Liver (tissue), 3 donors: Measurements from ENCODE around the gene KCNJ10.

Experiments used
- CTCF ChIP-seq: fragments of 150-350 bp; IDR thresholded peaks from 2 replicates; pipeline ENCODE4 v1.5.1; 2017; ENCODE audit warnings: improper control_type of control experiment, low read depth, low read length; ENCODE audit not compliant: missing input control
- FOXA1 ChIP-seq: IDR thresholded peaks from 2 replicates; pipeline ENCODE4 v1.6.1; 2016; ENCODE audit warnings: antibody characterized with exemption
- RAD21 ChIP-seq, 2 donors: IDR thresholded peaks; 2 replicates each; pipeline ENCODE4 v1.6.1; 2016; ENCODE audit warnings: antibody characterized with exemption in 2 of 2, mild to moderate bottlenecking in 2 of 2
- YY1 ChIP-seq: IDR thresholded peaks from 2 replicates; pipeline ENCODE4 v1.6.1; 2016; ENCODE audit warnings: antibody characterized with exemption, mild to moderate bottlenecking
- ZBTB33 ChIP-seq: IDR thresholded peaks from 2 replicates; pipeline ENCODE4 v1.6.1; 2016; ENCODE audit warnings: antibody characterized with exemption
- donor health status: healthy.
- donor health status: healthy.

GRCh38 chr1:160009801-160010200, 60.2 kb downstream of the KCNJ10 start:
- TF ChIP-seq YY1 (no peak), CTCF (no peak), FOXA1 (no peak), RAD21 (IDR thresholded peaks at IDR 0.05) (no peak), ZBTB33 (no peak)
